ENCODE measurements around the gene TSHZ2. TPM values are rescaled to one million over a fixed set of nuclear protein-coding genes. Genes with fewer than 3 reads are reported as not detected.

Gene TSHZ2
- total RNA-seq, 1 donor, result 3.6 TPM

GRCh38 chr20:52962183-52962582 lies 10.0 kb upstream of the TSHZ2 start:
- H3K4me3 ChIP-seq (ENCODE audit: insufficient read depth, low read length), result no peak overlapping the region
- no peak overlapping the region for H2AFZ ChIP-seq (ENCODE audit: low read length)
- H3K36me3 ChIP-seq (ENCODE audit: insufficient read depth, low read length), result no peaks in the 10 kb centered on the region
- no peaks in the 10 kb centered on the region for H4K20me1 ChIP-seq (ENCODE audit: insufficient read depth, low read length)
- H3K27me3 ChIP-seq (ENCODE audit: insufficient read depth, low read length), result no peaks in the 10 kb centered on the region
- no peak for DNase-seq (ENCODE audit: insufficient read length, low spot score, missing footprints)
- no peak overlapping the region for H3K27ac ChIP-seq (ENCODE audit: low read depth, low read length)
- TF ChIP-seq CTCF (IDR thresholded peaks at IDR 0.05; ENCODE audit: extremely low read depth, low read depth, low read length), result no peak
- no peaks in the 10 kb centered on the region for H3K4me1 ChIP-seq (ENCODE audit: insufficient read depth, low read length)
- H3K79me2 ChIP-seq (ENCODE audit: insufficient read depth, low read length), result no peaks in the 10 kb centered on the region
- no peaks in the 10 kb centered on the region for H3K9me3 ChIP-seq (ENCODE audit: low read depth, low read length)
- H3K4me2 ChIP-seq (ENCODE audit: insufficient read depth, low read length), result no peak overlapping the region

DNA sequence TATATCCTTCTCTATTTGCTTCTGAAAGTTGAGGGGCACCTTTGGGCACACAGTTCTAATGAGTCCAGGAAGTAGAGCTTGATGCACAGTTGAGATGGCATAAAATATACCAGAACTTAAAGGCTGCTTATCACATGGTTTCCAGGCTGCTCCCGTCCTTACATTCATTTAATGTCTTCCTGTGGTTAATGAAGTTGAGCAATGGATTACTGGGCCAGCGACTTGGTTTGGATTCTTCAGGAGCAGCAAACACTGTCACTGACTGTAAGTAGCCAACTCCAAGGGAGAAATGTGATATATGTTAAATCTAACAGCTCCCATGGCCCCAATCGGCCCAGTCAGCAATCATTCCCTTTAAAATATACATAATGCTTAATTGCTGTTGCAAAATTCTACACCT lies 9.0 kb upstream of the TSHZ2 start:
- no peak for TF ChIP-seq CTCF (IDR thresholded peaks at IDR 0.05; ENCODE audit: extremely low read depth, low read depth, low read length)
- Histone ChIP-seq H2AFZ (ENCODE audit: low read length) (no peak overlapping the region), H3K27me3 (ENCODE audit: insufficient read depth, low read length) (no peaks in the 10 kb centered on the region), H3K4me3 (ENCODE audit: insufficient read depth, low read length) (no peak overlapping the region), H3K27ac (ENCODE audit: low read depth, low read length) (no peak overlapping the region), H3K4me1 (ENCODE audit: insufficient read depth, low read length) (no peaks in the 10 kb centered on the region), H3K4me2 (ENCODE audit: insufficient read depth, low read length) (no peak overlapping the region), H4K20me1 (ENCODE audit: insufficient read depth, low read length) (no peaks in the 10 kb centered on the region), H3K9me3 (ENCODE audit: low read depth, low read length) (no peaks in the 10 kb centered on the region), H3K36me3 (ENCODE audit: insufficient read depth, low read length) (no peaks in the 10 kb centered on the region), H3K79me2 (ENCODE audit: insufficient read depth, low read length) (no peaks in the 10 kb centered on the region)
- no peak for DNase-seq (ENCODE audit: insufficient read length, low spot score, missing footprints)

GRCh38 chr20:52964131-52964530 lies 8.0 kb upstream of the TSHZ2 start:
- Histone ChIP-seq H4K20me1 (ENCODE audit: insufficient read depth, low read length) (no peaks in the 10 kb centered on the region), H3K79me2 (ENCODE audit: insufficient read depth, low read length) (no peaks in the 10 kb centered on the region), H3K4me2 (ENCODE audit: insufficient read depth, low read length) (no peak overlapping the region), H3K9me3 (ENCODE audit: low read depth, low read length) (no peaks in the 10 kb centered on the region), H2AFZ (ENCODE audit: low read length) (no peak overlapping the region), H3K4me1 (ENCODE audit: insufficient read depth, low read length) (no peaks in the 10 kb centered on the region), H3K27me3 (ENCODE audit: insufficient read depth, low read length) (no peaks in the 10 kb centered on the region), H3K4me3 (ENCODE audit: insufficient read depth, low read length) (no peak overlapping the region), H3K36me3 (ENCODE audit: insufficient read depth, low read length) (no peaks in the 10 kb centered on the region), H3K27ac (ENCODE audit: low read depth, low read length) (no peak overlapping the region)
- TF ChIP-seq CTCF (IDR thresholded peaks at IDR 0.05; ENCODE audit: extremely low read depth, low read depth, low read length), result no peak
- no peak for DNase-seq (ENCODE audit: insufficient read length, low spot score, missing footprints)

GRCh38 chr20:52965380-52965779 lies 6.8 kb upstream of the TSHZ2 start:
- H3K27ac ChIP-seq (ENCODE audit: low read depth, low read length), result no peak overlapping the region
- no peaks in the 10 kb centered on the region for H3K4me1 ChIP-seq (ENCODE audit: insufficient read depth, low read length)
- H3K9me3 ChIP-seq (ENCODE audit: low read depth, low read length), result no peaks in the 10 kb centered on the region
- H3K27me3 ChIP-seq (ENCODE audit: insufficient read depth, low read length), result no peaks in the 10 kb centered on the region
- H3K4me3 ChIP-seq (ENCODE audit: insufficient read depth, low read length), result no peak overlapping the region
- TF ChIP-seq CTCF (IDR thresholded peaks at IDR 0.05; ENCODE audit: extremely low read depth, low read depth, low read length), result no peak
- no peaks in the 10 kb centered on the region for H4K20me1 ChIP-seq (ENCODE audit: insufficient read depth, low read length)
- H2AFZ ChIP-seq (ENCODE audit: low read length), result no peak overlapping the region
- no peak for DNase-seq (ENCODE audit: insufficient read length, low spot score, missing footprints)
- no peaks in the 10 kb centered on the region for H3K79me2 ChIP-seq (ENCODE audit: insufficient read depth, low read length)
- no peak overlapping the region for H3K4me2 ChIP-seq (ENCODE audit: insufficient read depth, low read length)
- no peaks in the 10 kb centered on the region for H3K36me3 ChIP-seq (ENCODE audit: insufficient read depth, low read length)
